ENCODE results near the gene ARHGEF17. TPM values are rescaled to one million over a fixed set of nuclear protein-coding genes. Genes with fewer than 3 reads are reported as not detected.
A peak's percentile ranks its signal among the peaks of the same experiment; 100 is the strongest.

Gene ARHGEF17
- polyA plus RNA-seq, 2 donors: 8.2 to 11.8 TPM

- Histone ChIP-seq H3K27me3 (ENCODE audit: control insufficient read depth in 1 of 2, insufficient read depth in 2 of 2, low read length in 2 of 2) (no peaks in the 10 kb centered on the region), H3K4me1 (ENCODE audit: control insufficient read depth in 2 of 2, insufficient read depth in 2 of 2, low read length in 1 of 2) (peaks cover 7 to 8% of the 10 kb centered on the region in 2 donors), H3K9me3 (ENCODE audit: control insufficient read depth in 2 of 2, insufficient read depth in 1 of 2, low read depth in 1 of 2, low read length in 1 of 2) (no peaks in the 10 kb centered on the region), H3K27ac (ENCODE audit: low read depth in 2 of 2, low read length in 1 of 2) (peak overlapping the region; percentile 3 to 66), H3K36me3 (ENCODE audit: control insufficient read depth in 2 of 2, insufficient read depth in 2 of 2, low read length in 1 of 2) (no peaks in the 10 kb centered on the region), H3K4me3 (ENCODE audit: low read depth in 1 of 2, low read length in 2 of 2) (no peak overlapping the region)
- 10 to 15% methylated on average over 4 of the region's 4 CpGs for WGBS, 2 donors
These were observed 27.3 kb downstream of the ARHGEF17 start for GRCh38 chr11:73335204-73335923.

GRCh38 chr11:73337846-73338245 is 29.8 kb downstream of the ARHGEF17 start:
- 85% methylated on average over 2 of the region's 2 CpGs for WGBS, 2 donors
- H3K27me3 ChIP-seq (ENCODE audit: control insufficient read depth in 1 of 2, insufficient read depth in 2 of 2, low read length in 2 of 2): no peaks in the 10 kb centered on the region
- no peaks in the 10 kb centered on the region for H3K9me3 ChIP-seq (ENCODE audit: control insufficient read depth in 2 of 2, insufficient read depth in 1 of 2, low read depth in 1 of 2, low read length in 1 of 2)
- H3K27ac ChIP-seq (ENCODE audit: low read depth in 2 of 2, low read length in 1 of 2): no peak overlapping the region
- peaks cover 7 to 11% of the 10 kb centered on the region in 2 donors for H3K4me1 ChIP-seq (ENCODE audit: control insufficient read depth in 2 of 2, insufficient read depth in 2 of 2, low read length in 1 of 2)
- H3K4me3 ChIP-seq (ENCODE audit: low read depth in 1 of 2, low read length in 2 of 2): no peak overlapping the region
- no peaks in the 10 kb centered on the region for H3K36me3 ChIP-seq (ENCODE audit: control insufficient read depth in 2 of 2, insufficient read depth in 2 of 2, low read length in 1 of 2)

GRCh38 chr11:73338279-73338678 is 30.2 kb downstream of the ARHGEF17 start:
- H3K4me1 ChIP-seq (ENCODE audit: control insufficient read depth in 2 of 2, insufficient read depth in 2 of 2, low read length in 1 of 2): peaks cover 7 to 16% of the 10 kb centered on the region in 2 donors
- 78 to 79% methylated on average over 4 of the region's 4 CpGs for WGBS, 2 donors

GRCh38 chr11:73340164-73340563 is 32.1 kb downstream of the ARHGEF17 start:
- Histone ChIP-seq H3K36me3 (ENCODE audit: control insufficient read depth in 2 of 2, insufficient read depth in 2 of 2, low read length in 1 of 2) (no peaks in the 10 kb centered on the region), H3K27ac (ENCODE audit: low read depth in 2 of 2, low read length in 1 of 2) (no peak overlapping the region), H3K9me3 (ENCODE audit: control insufficient read depth in 2 of 2, insufficient read depth in 1 of 2, low read depth in 1 of 2, low read length in 1 of 2) (no peaks in the 10 kb centered on the region), H3K4me3 (ENCODE audit: low read depth in 1 of 2, low read length in 2 of 2) (no peak overlapping the region), H3K27me3 (ENCODE audit: control insufficient read depth in 1 of 2, insufficient read depth in 2 of 2, low read length in 2 of 2) (no peaks in the 10 kb centered on the region), H3K4me1 (ENCODE audit: control insufficient read depth in 2 of 2, insufficient read depth in 2 of 2, low read length in 1 of 2) (peaks cover 4 to 13% of the 10 kb centered on the region in 2 donors)
- 40 to 44% methylated on average over 3 of the region's 3 CpGs for WGBS, 2 donors

More at GRCh38 chr11:73338279-73338678, 30.2 kb downstream of the ARHGEF17 start:
- no peaks in the 10 kb centered on the region for H3K27me3 ChIP-seq (ENCODE audit: control insufficient read depth in 1 of 2, insufficient read depth in 2 of 2, low read length in 2 of 2)
- no peaks in the 10 kb centered on the region for H3K36me3 ChIP-seq (ENCODE audit: control insufficient read depth in 2 of 2, insufficient read depth in 2 of 2, low read length in 1 of 2)
- no peaks in the 10 kb centered on the region for H3K9me3 ChIP-seq (ENCODE audit: control insufficient read depth in 2 of 2, insufficient read depth in 1 of 2, low read depth in 1 of 2, low read length in 1 of 2)
- H3K27ac ChIP-seq (ENCODE audit: low read depth in 2 of 2, low read length in 1 of 2): peak overlapping the region in 1 of 2 donors; percentile 26
- no peak overlapping the region for H3K4me3 ChIP-seq (ENCODE audit: low read depth in 1 of 2, low read length in 2 of 2)

GRCh38 chr11:73342633-73343032 is 34.6 kb downstream of the ARHGEF17 start:
- no peaks in the 10 kb centered on the region for H3K36me3 ChIP-seq (ENCODE audit: control insufficient read depth in 2 of 2, insufficient read depth in 2 of 2, low read length in 1 of 2)
- no peaks in the 10 kb centered on the region for H3K9me3 ChIP-seq (ENCODE audit: control insufficient read depth in 2 of 2, insufficient read depth in 1 of 2, low read depth in 1 of 2, low read length in 1 of 2)
- H3K27ac ChIP-seq (ENCODE audit: low read depth in 2 of 2, low read length in 1 of 2): no peak overlapping the region
- peak overlapping the region in 1 of 2 donors; percentile 34 for H3K4me3 ChIP-seq (ENCODE audit: low read depth in 1 of 2, low read length in 2 of 2)
- 26 to 27% methylated on average over 42 to 54 of the region's 54 CpGs for WGBS, 2 donors
- peaks cover 4 to 13% of the 10 kb centered on the region in 2 donors for H3K4me1 ChIP-seq (ENCODE audit: control insufficient read depth in 2 of 2, insufficient read depth in 2 of 2, low read length in 1 of 2)
- H3K27me3 ChIP-seq (ENCODE audit: control insufficient read depth in 1 of 2, insufficient read depth in 2 of 2, low read length in 2 of 2): no peaks in the 10 kb centered on the region

GRCh38 chr11:73343076-73343873 is 35.2 kb downstream of the ARHGEF17 start:
- WGBS, 2 donors: 44 to 47% methylated on average over 33 to 40 of the region's 40 CpGs
- H3K27me3 ChIP-seq (ENCODE audit: control insufficient read depth in 1 of 2, insufficient read depth in 2 of 2, low read length in 2 of 2): no peaks in the 10 kb centered on the region
- H3K36me3 ChIP-seq (ENCODE audit: control insufficient read depth in 2 of 2, insufficient read depth in 2 of 2, low read length in 1 of 2): peaks cover 2 to 3% of the 10 kb centered on the region in 2 donors
- H3K9me3 ChIP-seq (ENCODE audit: control insufficient read depth in 2 of 2, insufficient read depth in 1 of 2, low read depth in 1 of 2, low read length in 1 of 2): no peaks in the 10 kb centered on the region
- peaks cover 4 to 13% of the 10 kb centered on the region in 2 donors for H3K4me1 ChIP-seq (ENCODE audit: control insufficient read depth in 2 of 2, insufficient read depth in 2 of 2, low read length in 1 of 2)
- H3K4me3 ChIP-seq (ENCODE audit: low read depth in 1 of 2, low read length in 2 of 2): peak overlapping the region in 1 of 2 donors; percentile 34
- H3K27ac ChIP-seq (ENCODE audit: low read depth in 2 of 2, low read length in 1 of 2): no peak overlapping the region

- Histone ChIP-seq H3K36me3 (ENCODE audit: control insufficient read depth in 2 of 2, insufficient read depth in 2 of 2, low read length in 1 of 2) (peaks cover 2 to 3% of the 10 kb centered on the region in 2 donors), H3K4me3 (ENCODE audit: low read depth in 1 of 2, low read length in 2 of 2) (no peak overlapping the region), H3K27ac (ENCODE audit: low read depth in 2 of 2, low read length in 1 of 2) (no peak overlapping the region), H3K27me3 (ENCODE audit: control insufficient read depth in 1 of 2, insufficient read depth in 2 of 2, low read length in 2 of 2) (no peaks in the 10 kb centered on the region), H3K9me3 (ENCODE audit: control insufficient read depth in 2 of 2, insufficient read depth in 1 of 2, low read depth in 1 of 2, low read length in 1 of 2) (no peaks in the 10 kb centered on the region), H3K4me1 (ENCODE audit: control insufficient read depth in 2 of 2, insufficient read depth in 2 of 2, low read length in 1 of 2) (peaks cover 4 to 13% of the 10 kb centered on the region in 2 donors)
- WGBS, 2 donors: 74 to 78% methylated on average over 20 of the region's 20 CpGs
These were observed 36.1 kb downstream of the ARHGEF17 start for GRCh38 chr11:73344191-73344607.

- no peak overlapping the region for H3K4me3 ChIP-seq (ENCODE audit: low read depth in 1 of 2, low read length in 2 of 2)
- WGBS, 2 donors: 83 to 86% methylated on average over 5 of the region's 5 CpGs
- no peak overlapping the region for H3K27ac ChIP-seq (ENCODE audit: low read depth in 2 of 2, low read length in 1 of 2)
- no peaks in the 10 kb centered on the region for H3K27me3 ChIP-seq (ENCODE audit: control insufficient read depth in 1 of 2, insufficient read depth in 2 of 2, low read length in 2 of 2)
- H3K4me1 ChIP-seq (ENCODE audit: control insufficient read depth in 2 of 2, insufficient read depth in 2 of 2, low read length in 1 of 2): peaks cover 0 to 7% of the 10 kb centered on the region in 2 donors
- H3K36me3 ChIP-seq (ENCODE audit: control insufficient read depth in 2 of 2, insufficient read depth in 2 of 2, low read length in 1 of 2): peaks cover 3 to 4% of the 10 kb centered on the region in 2 donors
- no peaks in the 10 kb centered on the region for H3K9me3 ChIP-seq (ENCODE audit: control insufficient read depth in 2 of 2, insufficient read depth in 1 of 2, low read depth in 1 of 2, low read length in 1 of 2)
These were observed 37.5 kb downstream of the ARHGEF17 start for GRCh38 chr11:73345481-73346160.

- WGBS, 2 donors: 81 to 83% methylated on average over 10 of the region's 10 CpGs
- no peaks in the 10 kb centered on the region for H3K9me3 ChIP-seq (ENCODE audit: control insufficient read depth in 2 of 2, insufficient read depth in 1 of 2, low read depth in 1 of 2, low read length in 1 of 2)
- H3K36me3 ChIP-seq (ENCODE audit: control insufficient read depth in 2 of 2, insufficient read depth in 2 of 2, low read length in 1 of 2): peaks cover 3 to 4% of the 10 kb centered on the region in 2 donors
- no peak overlapping the region for H3K4me3 ChIP-seq (ENCODE audit: low read depth in 1 of 2, low read length in 2 of 2)
- peaks cover 0 to 6% of the 10 kb centered on the region in 2 donors for H3K4me1 ChIP-seq (ENCODE audit: control insufficient read depth in 2 of 2, insufficient read depth in 2 of 2, low read length in 1 of 2)
- H3K27ac ChIP-seq (ENCODE audit: low read depth in 2 of 2, low read length in 1 of 2): no peak overlapping the region
- H3K27me3 ChIP-seq (ENCODE audit: control insufficient read depth in 1 of 2, insufficient read depth in 2 of 2, low read length in 2 of 2): no peaks in the 10 kb centered on the region
These were observed 38.3 kb downstream of the ARHGEF17 start for GRCh38 chr11:73346186-73346935.

Data from esophagus (tissue), 2 donors.